Stimulated activated CD4-positive, alpha-beta T cell treated with anti-CD3 and anti-CD28 coated beads, Interleukin-2, amount 100 ng/mL, for 4 hours (primary cell): ENCODE measurements around the gene CES4A.

Source experiments
- DNase-seq: peaks from one replicate; pipeline ENCODE4 v3.0.0-alpha.2; 2020; ENCODE audit warnings: low read depth

Gene CES4A

DNA sequence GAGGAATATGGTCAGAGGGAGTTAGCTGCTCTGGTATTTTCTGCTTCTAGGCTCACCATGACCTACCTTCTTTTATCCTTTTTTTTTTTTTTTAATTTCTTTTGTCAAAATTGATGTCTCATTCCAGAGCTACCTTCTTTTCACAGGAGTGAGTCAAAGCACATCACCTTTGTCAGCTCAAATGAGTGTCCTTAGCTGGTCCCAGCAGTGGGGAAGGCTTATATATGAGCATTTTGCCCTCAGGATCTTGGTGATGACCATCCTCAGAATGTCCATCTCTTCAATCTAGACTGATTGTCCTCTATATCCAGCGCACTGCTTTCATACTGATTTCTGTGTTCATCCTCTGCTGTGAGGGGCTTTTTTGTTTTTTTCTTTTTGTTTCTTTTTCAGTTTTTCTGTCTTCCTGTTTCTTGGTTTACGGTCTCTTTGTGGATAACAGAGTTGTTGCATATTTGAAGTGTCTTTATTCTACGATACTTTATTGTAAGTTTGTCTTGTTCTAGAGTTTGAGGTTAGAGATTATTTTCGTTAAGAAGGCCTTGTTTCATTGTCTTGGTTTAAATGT is 65.5 kb downstream of the CES4A start:
- no peak for DNase-seq

DNA sequence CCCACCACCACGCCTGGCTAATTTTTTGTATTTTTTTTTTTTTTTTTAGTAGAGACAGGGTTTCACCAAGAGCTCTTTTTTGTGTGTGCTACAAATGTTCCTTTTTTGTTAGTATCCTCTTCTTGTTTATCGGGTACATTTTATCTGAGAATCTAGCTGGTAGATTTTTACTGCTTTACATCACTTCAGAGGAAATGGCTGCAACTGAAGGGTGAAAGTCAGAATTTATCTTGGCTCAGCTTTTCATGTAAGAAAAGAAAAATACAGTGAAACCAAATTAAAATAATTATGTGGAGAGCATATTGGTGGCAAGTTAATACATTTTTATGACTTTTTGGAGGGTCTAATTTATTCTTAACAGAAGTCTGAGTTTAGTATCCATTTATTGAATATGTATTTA is 66.5 kb downstream of the CES4A start:
- DNase-seq, result no peak

DNA sequence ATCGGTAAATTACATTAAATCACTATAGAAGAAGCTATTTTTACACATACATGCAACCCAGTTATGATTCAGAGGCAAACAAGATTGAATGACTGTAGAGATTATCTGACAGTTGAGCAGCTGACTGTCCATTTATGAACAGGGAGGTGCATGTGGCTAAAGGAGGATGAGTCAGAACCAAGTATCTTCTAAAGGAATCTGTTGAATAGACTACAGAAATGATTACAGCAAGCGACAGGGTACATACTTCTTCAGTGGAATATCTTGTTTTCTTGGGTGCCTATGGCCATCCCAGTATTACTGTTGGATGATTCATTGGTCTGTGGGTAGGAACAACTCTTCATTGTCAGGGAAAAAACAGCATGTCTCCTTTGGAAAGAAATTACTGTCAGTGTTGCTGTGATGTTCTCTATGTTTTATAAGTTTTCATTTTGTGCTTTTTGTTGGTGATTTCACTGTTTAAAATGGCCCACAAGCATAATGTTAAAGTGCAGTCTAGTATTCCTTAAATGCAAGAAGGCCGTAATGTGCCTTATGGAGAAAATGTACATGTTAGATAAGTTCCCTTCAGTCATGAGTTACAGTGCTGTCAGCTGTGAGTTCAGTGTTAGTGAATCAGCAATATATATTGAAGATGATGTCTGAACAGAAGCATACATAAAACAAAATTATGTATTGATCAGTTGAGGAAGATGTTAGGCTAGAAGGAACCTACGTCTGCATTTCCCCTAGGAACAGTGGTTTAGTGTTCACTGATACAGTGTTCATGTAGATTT is 67.5 kb downstream of the CES4A start:
- no peak for DNase-seq
